GM21381 (cell line): ENCODE data around the gene ATXN2.
"Not testable (repeated sequence)": the region's sequence is repeated elsewhere in the genome, so short reads cannot be mapped to it uniquely, and the experiment has no call there.

Experiments used
- ATAC-seq: cut with Tn5 transposase; IDR thresholded peaks from one replicate; pipeline ENCODE4 v1.9.1; 2021; ENCODE audit warnings: mild to moderate bottlenecking, moderate library complexity; ENCODE audit not compliant: unreplicated experiment

ATXN2 gene, protein sequence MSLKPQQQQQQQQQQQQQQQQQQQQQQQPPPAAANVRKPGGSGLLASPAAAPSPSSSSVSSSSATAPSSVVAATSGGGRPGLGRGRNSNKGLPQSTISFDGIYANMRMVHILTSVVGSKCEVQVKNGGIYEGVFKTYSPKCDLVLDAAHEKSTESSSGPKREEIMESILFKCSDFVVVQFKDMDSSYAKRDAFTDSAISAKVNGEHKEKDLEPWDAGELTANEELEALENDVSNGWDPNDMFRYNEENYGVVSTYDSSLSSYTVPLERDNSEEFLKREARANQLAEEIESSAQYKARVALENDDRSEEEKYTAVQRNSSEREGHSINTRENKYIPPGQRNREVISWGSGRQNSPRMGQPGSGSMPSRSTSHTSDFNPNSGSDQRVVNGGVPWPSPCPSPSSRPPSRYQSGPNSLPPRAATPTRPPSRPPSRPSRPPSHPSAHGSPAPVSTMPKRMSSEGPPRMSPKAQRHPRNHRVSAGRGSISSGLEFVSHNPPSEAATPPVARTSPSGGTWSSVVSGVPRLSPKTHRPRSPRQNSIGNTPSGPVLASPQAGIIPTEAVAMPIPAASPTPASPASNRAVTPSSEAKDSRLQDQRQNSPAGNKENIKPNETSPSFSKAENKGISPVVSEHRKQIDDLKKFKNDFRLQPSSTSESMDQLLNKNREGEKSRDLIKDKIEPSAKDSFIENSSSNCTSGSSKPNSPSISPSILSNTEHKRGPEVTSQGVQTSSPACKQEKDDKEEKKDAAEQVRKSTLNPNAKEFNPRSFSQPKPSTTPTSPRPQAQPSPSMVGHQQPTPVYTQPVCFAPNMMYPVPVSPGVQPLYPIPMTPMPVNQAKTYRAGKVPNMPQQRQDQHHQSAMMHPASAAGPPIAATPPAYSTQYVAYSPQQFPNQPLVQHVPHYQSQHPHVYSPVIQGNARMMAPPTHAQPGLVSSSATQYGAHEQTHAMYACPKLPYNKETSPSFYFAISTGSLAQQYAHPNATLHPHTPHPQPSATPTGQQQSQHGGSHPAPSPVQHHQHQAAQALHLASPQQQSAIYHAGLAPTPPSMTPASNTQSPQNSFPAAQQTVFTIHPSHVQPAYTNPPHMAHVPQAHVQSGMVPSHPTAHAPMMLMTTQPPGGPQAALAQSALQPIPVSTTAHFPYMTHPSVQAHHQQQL

DNA sequence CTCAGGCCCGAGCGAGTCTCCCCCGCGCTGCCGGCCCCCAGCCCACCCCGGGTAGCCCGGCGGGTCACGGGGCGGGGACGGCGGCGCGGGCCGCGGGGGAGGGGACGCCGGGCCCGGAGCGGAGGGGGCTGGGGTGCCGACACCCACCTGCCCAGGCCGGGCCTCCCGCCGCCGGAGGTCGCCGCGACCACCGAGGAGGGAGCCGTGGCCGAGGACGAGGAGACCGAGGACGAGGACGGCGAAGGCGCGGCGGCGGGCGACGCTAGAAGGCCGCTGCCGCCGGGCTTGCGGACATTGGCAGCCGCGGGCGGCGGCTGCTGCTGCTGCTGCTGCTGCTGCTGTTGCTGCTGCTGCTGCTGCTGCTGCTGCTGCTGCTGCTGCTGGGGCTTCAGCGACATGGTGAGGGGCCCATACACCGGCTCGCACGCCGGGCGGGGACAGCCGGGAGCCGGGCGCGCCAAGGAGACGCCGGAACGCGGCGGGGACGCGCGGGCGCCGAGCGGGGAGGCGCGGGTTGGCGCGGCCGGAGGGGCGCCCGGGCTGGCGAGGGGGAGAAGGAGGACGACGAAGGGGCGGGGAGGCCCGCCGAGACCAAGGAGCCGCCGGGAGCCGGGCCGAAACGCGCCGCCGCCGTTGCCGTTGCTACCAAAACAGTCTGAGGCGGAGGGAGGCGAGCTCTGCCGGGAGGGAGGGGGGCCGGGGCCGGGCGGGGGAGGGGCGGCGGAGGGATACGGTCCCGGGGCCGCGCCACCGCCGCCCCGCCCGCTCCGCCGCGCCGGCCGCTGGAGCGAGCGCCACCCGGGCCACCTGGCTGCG, at the start of gene ATXN2:
TSS of gene ATXN2 (minus strand) at position 679 of the 816 bp plus-strand sequence. CDS start at position 398, 281 bp downstream.
- ATAC-seq, result peak; percentile 52

DNA sequence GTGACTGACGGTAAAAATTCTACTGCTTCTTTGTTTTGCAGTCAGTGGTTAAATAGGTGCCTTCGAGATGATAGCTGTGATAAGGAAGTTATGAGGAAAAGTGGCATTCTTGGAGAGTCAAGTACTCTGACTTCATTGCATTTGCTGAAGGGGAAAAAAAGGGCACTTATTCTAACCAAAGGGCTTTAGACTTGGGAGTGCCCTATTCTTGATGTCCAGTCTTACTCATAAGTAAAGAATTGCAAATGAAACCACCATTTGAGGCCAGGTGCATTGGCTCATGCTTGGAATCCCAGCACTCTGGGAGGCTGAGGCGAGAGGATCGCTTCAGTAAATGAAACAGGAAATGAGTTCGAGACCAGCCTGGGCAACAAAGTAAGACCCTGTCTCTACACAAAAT, 46.3 kb upstream of the ATXN2 start:
- no peak for ATAC-seq

DNA sequence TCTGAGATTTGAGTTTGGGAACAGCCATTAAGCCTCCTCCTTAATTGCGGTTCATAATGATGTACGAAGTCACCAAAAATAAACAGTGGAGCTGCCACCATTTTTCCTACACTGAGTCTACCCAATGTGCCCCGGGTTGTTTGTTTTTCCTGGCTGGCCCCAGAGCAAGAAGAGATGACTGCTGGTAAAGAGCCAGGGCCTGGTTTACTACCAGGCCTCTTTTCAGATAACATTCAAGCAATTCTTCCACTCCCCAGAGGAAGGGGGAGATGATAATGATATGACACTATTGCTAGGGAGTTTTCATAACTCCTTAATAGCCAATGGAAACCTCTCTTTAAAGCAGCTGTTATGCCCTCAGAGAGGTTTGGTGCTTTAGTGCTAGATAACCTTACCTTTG, 44.3 kb upstream of the ATXN2 start:
- no peak for ATAC-seq

DNA sequence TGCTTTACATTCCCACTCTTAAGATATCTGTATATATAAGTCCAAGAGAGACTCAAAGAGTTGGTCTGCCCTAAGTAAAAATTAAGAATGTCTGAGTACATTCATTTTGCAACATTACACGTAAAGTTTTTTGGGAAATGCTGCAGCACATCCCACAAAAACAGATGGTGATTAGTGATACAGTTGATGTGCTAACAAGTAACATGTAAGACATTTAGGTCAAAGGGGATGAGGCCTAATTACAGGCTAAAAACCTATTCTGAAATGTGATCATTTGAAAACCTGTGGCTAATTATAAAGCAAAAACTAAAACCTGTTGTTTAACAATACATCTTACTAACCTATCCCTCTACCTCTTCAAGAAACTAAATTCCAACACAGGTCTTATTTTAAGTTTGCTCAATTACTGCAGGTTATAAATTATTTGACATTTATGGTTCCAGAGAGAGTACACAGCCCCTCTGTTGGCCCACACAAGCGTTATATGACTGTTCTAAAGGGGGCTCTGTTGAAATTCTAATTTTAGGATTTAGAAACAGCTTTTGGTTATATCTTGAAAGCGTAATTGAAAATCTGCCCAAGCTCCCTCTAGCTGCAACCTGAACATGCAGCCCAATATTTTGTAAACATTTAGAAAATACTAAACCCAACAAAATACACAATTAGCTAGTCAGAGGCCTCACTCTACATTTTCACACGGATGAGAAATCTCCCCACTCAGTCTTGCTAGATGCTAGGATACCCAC, 43.7 kb upstream of the ATXN2 start:
- ATAC-seq, result no peak

DNA sequence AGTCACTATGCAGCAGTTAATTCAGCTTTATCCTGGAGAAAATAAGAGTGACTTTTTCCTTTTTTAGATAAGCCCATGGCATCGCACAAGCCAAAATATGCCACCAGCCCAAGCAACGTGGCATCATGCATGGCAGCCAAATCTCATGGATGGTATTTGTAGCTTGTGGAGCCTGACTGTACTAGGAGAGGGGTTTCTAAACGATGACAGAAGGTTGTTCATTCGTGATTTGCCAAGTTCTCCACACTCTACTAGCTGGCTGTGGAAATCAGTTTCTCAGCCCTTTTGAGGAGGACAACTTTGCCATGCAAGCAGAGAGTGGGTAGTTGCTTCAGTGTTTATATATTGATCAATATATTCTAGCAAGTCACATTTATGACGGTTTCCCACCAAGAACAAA, 41.4 kb upstream of the ATXN2 start:
- no peak for ATAC-seq

DNA sequence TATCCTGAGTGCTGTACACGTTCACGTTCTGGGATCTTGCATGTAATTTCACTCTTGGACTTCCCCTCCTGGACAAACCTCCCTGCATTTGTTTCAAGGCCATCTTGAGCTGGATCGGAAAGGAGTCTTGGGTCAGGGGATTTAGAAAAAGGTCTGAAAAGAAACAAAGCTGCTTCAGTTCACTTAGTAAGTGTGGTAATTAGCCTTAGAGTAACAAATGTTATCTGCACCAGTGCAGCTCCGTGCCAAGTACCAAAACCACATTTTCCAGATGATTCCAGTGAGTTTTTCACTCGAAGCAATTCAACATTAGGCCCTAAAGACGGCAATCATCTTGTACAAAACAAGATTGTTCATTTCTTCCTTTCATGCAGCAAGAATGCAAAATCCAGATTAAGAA, 39.4 kb upstream of the ATXN2 start:
- no peak for ATAC-seq

DNA sequence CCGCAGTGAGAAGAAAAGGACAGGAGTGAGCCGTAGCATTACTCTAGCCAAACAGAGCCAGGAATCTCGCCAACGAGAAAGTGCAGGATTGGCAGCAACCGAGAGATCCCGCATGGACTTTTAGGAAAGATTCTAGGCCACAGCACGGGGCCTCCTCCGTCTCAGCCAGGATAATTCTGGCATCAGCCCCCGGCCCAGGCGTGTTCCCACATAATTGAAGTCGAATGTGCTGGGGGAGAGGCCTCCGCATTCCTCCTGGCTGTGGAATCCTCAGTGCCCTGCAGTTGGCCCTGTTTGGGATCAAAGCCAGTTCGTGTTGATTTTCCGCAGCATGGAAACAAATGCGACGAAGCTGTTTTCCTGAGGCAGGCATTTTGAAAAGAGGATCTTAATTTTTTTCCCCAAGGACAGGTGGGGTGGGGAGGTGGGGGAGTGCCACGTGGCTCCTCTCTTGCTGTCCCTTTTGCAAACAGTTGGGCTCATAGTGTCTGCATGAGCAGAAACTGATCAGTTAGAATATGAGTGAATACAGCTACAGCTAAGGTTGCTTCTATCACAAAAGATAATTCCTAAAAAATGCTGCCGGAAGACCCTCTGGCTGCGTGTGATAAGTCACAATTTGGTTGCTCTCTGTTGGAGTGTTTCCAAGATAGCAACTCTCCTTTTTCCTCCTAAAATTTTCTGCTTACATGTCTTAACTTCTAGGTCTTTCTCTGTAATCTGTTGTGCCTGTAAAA, 37.3 kb upstream of the ATXN2 start:
- ATAC-seq, result no peak

DNA sequence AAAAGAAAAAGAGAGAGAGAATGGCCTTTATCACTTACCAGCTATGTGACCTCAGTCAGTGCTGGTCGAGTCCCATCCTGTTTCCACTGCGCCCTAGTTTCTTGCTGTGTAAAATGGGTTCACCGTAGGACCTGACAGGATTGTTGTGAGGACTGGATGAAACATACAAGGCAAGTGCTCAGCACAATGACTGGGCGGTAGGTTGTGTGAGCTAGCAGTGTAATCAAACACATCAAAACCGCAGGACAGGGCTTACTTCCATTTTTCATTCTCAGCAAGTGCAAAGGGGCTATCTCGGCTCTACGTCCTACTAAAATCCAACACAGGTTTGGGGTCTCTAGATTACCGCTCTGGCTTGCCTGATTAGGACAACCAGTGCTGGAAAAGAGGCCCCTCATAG, 36.4 kb upstream of the ATXN2 start:
- no peak for ATAC-seq

DNA sequence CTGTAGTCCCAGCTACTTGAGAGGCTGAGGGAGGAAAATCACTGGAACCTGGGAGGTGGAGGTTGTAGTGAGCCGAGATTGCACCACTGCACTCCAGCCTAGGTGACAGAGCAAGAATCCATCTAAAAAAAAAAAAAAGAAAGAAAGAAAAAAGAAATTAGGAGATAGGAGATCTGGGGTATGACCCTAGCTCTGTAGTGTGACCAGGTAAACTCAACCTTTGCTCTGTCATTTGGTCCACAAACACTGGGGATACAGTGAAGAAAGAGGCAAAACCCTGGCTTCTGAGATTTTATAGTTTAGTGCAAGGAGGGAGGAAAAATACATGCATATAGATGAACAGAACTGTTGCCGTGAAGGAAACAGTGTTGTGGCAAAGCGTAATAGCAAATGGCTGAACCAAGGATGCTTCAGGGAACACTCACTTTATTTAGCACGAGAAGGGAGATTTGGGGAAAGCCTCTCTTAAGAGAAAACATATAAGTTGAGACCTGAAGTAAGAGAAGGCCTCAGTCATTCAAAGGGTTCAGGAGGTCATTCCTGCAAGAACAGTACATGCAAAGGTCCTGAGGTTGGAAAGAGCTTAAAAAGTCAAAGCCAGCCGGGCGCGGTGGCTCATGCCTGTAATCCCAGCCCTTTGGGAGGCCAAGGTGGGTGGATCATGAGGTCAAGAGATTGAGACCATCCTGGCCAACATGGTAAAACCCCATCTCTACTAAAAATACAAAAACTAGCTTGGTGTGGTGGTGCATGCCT, 29.6 kb upstream of the ATXN2 start:
- ATAC-seq, result no peak

DNA sequence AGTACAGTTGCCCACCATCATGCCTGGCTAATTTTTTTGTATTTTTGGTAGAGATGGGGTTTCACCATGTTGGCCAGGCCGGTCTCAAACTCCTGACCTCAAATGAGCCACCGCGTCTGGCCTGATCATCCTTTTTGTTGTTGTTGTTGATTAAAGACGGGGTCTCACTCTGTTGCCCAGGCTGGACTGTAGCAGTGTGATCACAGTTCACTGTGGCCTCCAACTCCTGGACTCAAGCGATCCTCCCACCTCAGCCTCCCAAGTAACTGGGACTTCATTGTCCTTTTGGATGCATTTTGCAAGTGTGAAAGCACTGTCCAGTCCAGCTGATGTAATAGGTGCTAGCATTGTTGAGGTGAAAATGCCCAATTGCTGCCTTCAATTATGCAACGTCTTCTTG, 27.1 kb upstream of the ATXN2 start:
- no peak for ATAC-seq

DNA sequence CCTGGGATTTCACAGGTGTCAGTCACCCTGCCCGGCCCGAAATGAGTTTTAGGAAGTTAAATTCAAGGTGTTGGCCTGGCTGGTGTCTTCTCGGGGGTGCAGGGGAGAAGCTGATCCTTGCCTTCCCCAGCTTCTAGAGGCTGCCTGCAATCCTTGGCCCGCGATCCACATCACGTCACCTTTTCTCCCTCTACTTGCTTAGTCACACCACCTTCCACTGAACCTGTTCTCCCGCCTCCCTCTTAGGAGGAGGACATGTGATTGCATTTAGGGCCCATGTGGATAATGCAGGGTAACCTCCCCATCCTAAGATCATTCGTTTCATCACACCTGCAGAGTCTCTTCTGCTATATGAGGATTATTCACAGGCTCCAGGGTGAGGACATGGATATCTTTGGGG, 25.4 kb upstream of the ATXN2 start:
- no peak for ATAC-seq

DNA sequence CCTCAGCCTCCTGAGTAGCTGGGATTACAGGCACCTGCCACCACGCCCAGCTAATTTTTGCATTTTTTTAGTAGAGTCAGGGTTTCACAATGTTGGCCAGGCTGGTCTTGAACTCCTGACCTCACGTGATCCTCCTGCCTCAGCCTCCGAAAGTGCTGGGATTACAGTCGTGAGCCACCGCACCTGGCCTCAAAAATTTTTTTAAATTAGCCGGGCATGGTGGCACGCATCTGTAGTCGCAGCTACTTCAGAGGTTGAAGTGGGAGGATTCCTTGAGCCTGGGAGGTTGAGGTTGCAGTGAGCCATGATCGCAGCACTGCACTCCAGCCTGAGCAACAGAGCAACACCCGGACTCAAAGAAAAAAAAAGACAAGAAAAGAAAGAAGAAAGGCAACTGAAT, 18.7 kb upstream of the ATXN2 start:
- ATAC-seq, result not testable (repeated sequence)

DNA sequence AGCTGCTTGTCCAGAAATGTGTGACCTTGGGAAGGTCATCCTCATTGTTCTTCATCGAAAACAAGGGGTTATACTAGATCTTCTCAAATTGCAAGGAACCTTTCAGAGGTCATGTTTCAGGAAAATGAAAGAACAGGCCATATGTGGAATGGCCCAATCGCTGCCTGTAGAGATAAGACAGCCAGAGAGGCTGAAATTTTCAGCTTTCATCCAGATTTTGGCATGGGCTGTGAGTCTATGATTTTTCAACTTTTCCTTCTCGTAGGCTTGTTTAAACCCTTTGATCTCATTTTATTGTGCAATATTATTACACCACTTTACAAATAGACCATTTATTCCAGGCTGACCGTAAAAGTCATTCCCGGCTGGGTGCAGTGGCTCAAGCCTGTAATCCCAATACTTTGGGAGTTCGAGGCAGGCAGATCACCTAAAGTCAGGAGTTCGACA, 17.1 kb upstream of the ATXN2 start:
- ATAC-seq, result no peak

DNA sequence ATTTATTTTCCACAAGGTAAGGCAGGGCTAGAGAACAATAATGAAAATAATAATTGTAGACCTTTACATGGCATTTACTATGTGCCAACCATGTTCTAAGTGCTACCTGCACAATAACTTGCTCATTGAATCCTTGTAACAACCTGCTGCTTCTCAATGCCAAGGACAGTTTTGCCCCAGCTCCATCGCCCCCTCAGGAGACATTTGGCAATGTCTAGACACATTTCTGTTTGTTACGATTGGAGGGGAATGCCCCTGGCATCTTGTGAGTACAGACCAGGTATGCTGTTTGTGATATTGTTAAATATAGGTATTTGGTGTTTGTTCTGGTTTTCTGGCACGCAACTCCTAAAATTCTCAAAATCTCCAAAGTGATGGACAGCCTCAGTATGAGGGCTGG, 8.1 kb upstream of the ATXN2 start:
- no peak for ATAC-seq

DNA sequence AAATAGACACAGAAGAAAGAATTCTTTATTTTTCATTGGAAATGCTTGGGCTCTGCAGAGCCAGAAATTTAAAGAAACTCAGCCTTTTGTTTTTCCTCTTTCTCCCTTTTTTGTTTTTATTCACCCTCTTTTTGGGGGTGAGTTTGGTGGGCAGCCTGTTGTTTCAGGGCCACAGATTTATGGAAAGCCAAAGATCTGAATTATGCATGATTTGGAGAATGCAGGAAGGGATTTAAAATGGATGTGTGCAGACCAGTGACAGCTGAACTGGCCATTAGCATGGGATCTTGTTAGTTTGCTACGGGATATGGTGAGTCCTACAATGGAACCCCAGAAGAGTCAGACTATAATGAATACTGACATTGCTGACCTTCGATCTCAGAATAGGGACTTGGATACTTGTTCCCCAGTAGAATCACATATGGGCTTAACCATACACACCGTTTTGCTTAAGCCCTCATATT, 7.7 kb upstream of the ATXN2 start:
- no peak for ATAC-seq

DNA sequence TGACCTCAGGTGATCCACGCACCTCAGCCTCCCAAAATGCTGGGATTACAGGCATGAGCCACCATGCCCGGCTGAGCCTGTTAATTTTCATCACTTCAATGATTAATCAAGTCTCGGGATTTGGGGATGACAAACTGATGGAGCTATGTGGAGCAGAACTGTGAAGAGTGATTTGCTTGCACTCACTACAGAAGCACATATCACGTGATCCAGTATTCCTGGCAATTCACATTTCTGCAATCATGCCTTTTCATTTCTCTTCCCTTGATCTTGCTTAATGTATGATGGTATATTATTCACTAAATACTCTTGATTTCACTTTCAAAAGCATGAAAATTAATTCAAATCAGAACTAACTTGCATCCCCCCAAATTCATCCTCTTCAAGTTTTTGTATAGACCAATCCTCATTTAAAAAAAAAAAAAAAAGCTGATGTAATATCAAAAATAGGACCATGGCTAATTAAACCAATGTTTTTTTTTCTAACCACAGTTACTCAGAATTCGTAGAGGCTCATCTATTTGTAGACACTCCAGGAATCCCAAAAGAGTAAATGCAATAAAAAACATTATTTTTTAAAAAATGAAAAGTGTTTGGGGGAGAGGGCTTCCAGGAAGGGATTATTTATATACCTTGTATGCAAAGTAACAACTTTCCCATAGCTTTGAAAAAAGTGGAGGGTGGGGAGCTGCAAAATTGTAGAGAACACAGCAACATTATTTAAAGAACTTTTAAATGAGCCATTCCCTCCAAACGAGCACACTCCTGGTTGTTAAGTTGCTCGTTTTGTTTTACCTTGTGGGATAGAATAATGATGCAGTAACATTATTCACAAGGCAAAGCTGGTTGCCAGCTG, 7.0 kb upstream of the ATXN2 start:
- no peak for ATAC-seq

DNA sequence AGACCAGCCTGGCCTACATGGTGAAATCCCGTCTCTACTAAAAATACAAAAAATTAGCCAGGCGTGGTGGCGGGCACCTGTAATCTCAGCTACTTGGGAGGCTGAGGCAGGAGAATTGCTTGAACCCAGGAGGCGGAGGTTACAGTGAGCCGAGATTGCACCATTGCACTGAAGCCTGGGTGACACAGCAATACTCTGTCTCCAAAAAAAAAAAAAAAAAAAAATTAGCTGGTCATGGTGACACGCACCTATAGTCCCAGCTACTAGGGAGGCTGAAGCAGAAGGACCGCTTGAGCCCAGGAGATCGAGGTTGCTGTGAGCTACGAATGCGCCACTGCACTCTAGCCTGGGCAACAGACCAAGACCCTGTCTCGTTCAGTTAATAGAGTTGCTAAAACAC, 3.7 kb upstream of the ATXN2 start:
- not testable (repeated sequence) for ATAC-seq
